Activated effector memory CD4-positive, alpha-beta T cell treated with Interleukin-2 at 50 U/mL for 16 hours (primary cell): ENCODE data around the gene ZNF544.

ENCODE experiments used
- DNase-seq: peaks from one replicate; pipeline ENCODE4 v3.0.0-alpha.2; 2020

The ZNF544 gene

GRCh38 chr19:58228585-58229254 is at the start of gene ZNF544:
Gene ZNF544, plus strand, starts transcription at chr19:58228914. Its CDS starts 15,110 bp downstream, at chr19:58244024.
- peak; percentile 36 for DNase-seq

DNA sequence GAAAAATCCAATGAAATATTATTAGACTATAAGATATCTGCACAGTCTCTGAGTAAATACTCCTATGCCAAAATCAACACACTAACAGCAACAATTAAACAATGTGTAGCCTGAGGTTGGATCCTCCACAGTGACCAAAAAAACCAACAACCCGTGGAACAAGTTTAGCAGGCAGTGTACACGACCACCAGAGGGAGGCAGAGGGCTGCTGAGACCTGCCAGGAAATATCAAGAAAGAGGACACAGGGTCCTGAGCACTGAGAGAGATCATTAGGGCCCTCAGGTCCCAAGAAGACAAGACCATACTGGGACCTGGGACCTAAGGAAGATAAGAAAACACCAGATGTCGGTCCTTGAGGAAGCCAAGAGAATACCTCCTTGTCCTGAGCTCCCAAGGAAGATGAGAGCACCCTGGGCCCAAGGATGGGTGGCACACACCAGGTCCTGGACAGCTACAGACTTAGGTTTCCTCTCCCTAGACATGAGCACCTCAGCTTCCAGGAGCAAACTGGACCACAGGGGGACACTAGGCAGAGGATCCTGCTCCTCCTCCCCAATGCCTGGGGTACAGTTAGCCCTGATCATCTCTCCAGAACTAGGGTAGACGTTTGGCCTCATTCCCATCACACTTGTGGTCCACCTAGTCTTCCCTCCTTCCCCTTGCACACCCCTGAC is 46.7 kb upstream of the ZNF544 start:
- peak; percentile 33 for DNase-seq

GRCh38 chr19:58182577-58182988 is 46.1 kb upstream of the ZNF544 start:
- DNase-seq: peak; percentile 77

DNA sequence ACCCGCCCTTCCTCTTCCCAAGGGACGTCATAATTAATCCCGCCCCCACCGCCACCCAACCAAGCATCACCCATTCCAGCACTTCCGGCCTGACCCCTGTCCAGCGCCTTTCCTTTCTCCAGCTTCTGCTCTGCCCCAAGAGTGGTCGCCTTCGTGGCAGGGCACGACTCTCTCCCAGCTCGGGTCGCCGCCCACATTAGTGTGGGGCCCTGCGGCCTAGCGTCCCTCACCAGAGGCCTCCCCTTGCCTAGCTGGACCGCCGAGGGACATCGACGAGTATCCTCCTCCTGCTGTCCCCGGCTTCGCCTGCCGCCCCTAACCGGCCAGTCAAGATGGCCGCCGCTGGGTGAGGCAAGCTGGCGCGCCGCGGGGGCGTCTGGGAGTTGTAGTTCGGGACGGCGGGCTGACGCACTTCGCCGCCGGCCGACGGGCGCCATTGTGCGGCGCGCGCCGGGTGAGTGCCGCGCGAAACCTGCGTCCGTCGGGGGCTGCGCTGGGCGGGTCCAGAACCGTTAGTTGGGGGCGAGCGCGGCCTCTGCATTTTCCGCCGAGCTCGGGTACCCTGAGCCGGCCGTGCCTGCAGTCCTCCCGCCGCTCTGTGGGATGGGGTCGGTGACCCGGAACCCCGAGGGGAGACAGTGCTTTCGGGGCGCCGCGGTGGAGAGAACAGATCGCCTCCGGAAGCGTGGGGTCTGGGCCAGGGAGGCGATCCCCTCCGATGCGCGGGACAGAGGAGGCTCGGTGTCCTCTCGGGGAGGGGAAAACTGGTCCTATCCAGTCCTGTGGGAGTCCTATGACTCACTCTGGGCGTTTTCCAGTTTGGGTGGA is 45.5 kb upstream of the ZNF544 start, which contains the start of gene ZNF274:
TSS of gene ZNF274 (plus strand) at position 73 of the 828 bp plus-strand sequence. CDS start 905 bp downstream, outside the sequence.
- DNase-seq: peak; percentile 86

DNA sequence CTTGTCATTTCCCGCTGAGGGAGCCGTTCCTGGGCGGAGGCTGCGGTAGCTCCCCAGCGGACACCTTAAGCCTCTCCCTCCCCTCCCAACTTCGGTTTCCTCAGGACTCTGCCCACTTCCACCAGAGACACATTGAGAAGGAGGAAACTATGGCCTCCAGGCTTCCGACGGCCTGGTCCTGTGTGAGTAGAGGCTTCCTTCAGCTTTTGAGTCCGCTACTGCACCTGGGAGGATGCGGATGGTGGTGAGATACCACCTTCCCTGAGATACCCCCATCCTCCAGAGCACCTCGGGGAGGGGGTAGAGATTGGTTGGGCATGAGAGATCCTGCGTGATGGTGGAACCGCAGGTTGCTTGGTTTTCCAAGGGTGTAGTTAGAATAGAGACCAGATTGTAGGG is 44.9 kb upstream of the ZNF544 start:
- no peak for DNase-seq

GRCh38 chr19:58196901-58197616 is 31.7 kb upstream of the ZNF544 start:
- DNase-seq: no peak

GRCh38 chr19:58203814-58204475 is 24.8 kb upstream of the ZNF544 start:
- DNase-seq: no peak

- DNase-seq: no peak
Measured at GRCh38 chr19:58204566-58204965, 24.1 kb upstream of the ZNF544 start.

GRCh38 chr19:58209577-58209976 is 19.1 kb upstream of the ZNF544 start:
- DNase-seq: no peak

DNA sequence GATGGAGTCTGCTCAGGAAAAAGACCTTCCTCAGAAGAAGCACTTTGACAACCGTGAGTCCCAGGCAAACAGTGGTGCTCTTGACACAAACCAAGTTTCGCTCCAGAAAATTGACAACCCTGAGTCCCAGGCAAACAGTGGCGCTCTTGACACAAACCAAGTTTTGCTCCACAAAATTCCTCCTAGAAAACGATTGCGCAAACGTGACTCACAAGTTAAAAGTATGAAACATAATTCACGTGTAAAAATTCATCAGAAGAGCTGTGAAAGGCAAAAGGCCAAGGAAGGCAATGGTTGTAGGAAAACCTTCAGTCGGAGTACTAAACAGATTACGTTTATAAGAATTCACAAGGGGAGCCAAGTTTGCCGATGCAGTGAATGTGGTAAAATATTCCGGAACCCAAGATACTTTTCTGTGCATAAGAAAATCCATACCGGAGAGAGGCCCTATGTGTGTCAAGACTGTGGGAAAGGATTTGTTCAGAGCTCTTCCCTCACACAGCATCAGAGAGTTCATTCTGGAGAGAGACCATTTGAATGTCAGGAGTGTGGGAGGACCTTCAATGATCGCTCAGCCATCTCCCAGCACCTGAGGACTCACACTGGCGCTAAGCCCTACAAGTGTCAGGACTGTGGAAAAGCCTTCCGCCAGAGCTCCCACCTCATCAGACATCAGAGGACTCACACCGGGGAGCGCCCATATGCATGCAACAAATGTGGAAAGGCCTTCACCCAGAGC is 16.2 kb upstream of the ZNF544 start:
- DNase-seq: no peak

GRCh38 chr19:58213075-58213369 is 15.7 kb upstream of the ZNF544 start:
- DNase-seq: no peak

- DNase-seq: no peak
Measured at GRCh38 chr19:58217069-58217481, 11.6 kb upstream of the ZNF544 start.

- DNase-seq: no peak
Measured at GRCh38 chr19:58217607-58218391, 10.9 kb upstream of the ZNF544 start.

- DNase-seq: peak; percentile 2
Measured at GRCh38 chr19:58218899-58219298, 9.8 kb upstream of the ZNF544 start.

DNA sequence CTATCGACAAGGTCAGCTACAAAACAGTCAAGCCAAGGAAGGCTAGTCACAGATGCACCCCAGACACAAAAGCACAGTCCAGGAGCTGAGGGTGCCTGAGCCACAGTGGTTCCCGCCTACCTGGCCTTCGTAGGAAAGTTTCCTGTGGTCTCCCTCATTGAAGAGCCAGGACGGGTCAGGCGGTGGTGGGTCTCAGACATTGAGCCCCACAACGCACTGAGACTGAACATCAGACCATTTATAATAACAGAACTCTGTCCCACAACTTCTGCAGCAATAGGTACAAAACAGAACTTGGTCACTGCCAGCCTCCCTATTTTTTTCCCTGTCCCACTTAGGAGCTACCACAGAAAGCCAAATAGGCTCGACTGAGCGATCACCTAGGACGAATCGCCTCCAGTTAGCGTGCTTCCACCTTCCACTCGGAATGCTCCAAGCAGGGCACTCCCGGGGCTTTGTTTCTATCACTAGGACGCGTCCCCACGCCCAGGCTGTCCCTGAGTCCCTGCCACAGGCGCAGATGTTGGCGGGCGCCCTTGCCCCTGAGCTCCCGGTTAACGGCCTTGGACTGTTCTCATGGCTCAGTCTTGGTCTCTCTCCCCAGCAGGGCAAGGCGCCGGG is 640 bp upstream of the ZNF544 start:
- no peak for DNase-seq

- DNase-seq: no peak
Measured at GRCh38 chr19:58229255-58229639, 533 bp downstream of the ZNF544 start.

- DNase-seq: no peak
Measured at GRCh38 chr19:58237324-58237723, 8.6 kb downstream of the ZNF544 start.

- DNase-seq: no peak
Measured at GRCh38 chr19:58243351-58243750, 14.6 kb downstream of the ZNF544 start.

DNA sequence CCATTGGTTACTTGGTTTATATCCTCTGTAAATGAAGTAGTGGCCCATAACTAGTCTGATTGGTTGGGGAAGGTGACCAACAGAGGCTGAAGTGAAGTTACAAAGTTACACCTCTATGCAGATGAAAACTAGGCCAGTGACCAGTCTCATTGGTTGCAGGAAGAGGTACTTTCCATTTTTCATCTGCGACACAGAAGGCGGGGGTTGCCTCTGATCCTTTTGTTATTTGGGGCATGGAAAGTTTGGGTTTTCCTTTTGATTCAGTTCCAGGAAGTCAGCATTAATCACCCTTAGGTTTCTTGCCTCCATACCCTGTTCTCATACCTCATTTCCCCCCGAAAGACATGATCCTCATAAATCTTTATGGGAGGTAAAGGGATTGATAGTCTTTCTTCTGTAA is 20.2 kb downstream of the ZNF544 start:
- no peak for DNase-seq

GRCh38 chr19:58252102-58252685 is 23.5 kb downstream of the ZNF544 start:
- DNase-seq: no peak
